Spleen (tissue), 11 donors: Measurements from ENCODE around the gene MYLK3. TPM values are rescaled to one million over a fixed set of nuclear protein-coding genes. Genes with fewer than 3 reads are reported as not detected.

Experiments used
- DNase-seq: peaks from one replicate; pipeline ENCODE4 v3.0.0-alpha.2; 2020
- H3K27ac ChIP-seq, 8 donors: fragments of 200-600 bp; sonication (generic) in 7 of 8; 1 replicate in 4 of 8; 2 replicates in 4 of 8; pipeline versions ENCODE4 v1.5.0 to v1.8.0; 2016 to 2021; ENCODE audit warnings: inconsistent platforms in 4 of 8, mild to moderate bottlenecking in 4 of 8, moderate library complexity in 1 of 8
- H3K27me3 ChIP-seq, 7 donors: fragments of 200-600 bp; sonication (generic) in 6 of 7; replicated peaks in 1 of 7; 1 replicate in 4 of 7; 2 replicates in 3 of 7; pipeline versions ENCODE4 v1.5.0 to v1.8.0; 2016 to 2021; ENCODE audit warnings: inconsistent platforms in 3 of 7, mild to moderate bottlenecking in 1 of 7
- H3K36me3 ChIP-seq, 6 donors: fragments of 200-600 bp; sonication (generic) in 5 of 6; 1 replicate in 4 of 6; 2 replicates in 2 of 6; pipeline versions ENCODE4 v1.5.0 to v1.8.0; 2016 to 2021; ENCODE audit warnings: inconsistent platforms in 2 of 6
- H3K4me1 ChIP-seq, 6 donors: fragments of 200-600 bp; sonication (generic) in 5 of 6; 1 replicate in 3 of 6; 2 replicates in 3 of 6; pipeline versions ENCODE4 v1.5.0 to v1.8.0; 2016 to 2021; ENCODE audit warnings: inconsistent platforms in 3 of 6
- H3K4me3 ChIP-seq, 8 donors: fragments of 200-600 bp; sonication (generic) in 7 of 8; 1 replicate in 4 of 8; 2 replicates in 4 of 8; pipeline versions ENCODE4 v1.5.0 to v1.8.0; 2016 to 2021; ENCODE audit warnings: inconsistent platforms in 4 of 8, mild to moderate bottlenecking in 4 of 8, moderate library complexity in 2 of 8
- H3K9me3 ChIP-seq, 8 donors: fragments of 200-600 bp; sonication (generic) in 7 of 8; 1 replicate in 4 of 8; 2 replicates in 4 of 8; pipeline versions ENCODE4 v1.5.0 to v1.8.0; 2016 to 2021; ENCODE audit warnings: inconsistent platforms in 4 of 8
- POLR2A ChIP-seq, 3 donors: fragments of 450-650 bp; IDR thresholded peaks; one replicate each; pipeline ENCODE4 v1.5.1; 2017; ENCODE audit warnings: antibody characterized with exemption in 3 of 3, mild to moderate bottlenecking in 1 of 3
- POLR2AphosphoS5 ChIP-seq, 3 donors: sonication (generic); formaldehyde crosslinking; IDR thresholded peaks; one replicate each; pipeline ENCODE4 v1.5.1; 2017; ENCODE audit warnings: antibody characterized with exemption in 3 of 3
- WGBS, 5 donors: extraction: QIAGEN DNeasy Blood & Tissue Kit in 3 of 5; methylation state at CpG; one replicate each; pipeline versions ENCODE4 v1.1.5 to v1.1.7; 2013 to 2018; 5-methylcytosine and 5-hydroxymethylcytosine counted together
- intact Hi-C: fragments of 100-400 bp; cut with DNase I; formaldehyde crosslinking; loops from one replicate; pipeline ENCODE4 v1.15.0; 2023; ENCODE audit warnings: low total_unique reads
- polyA plus RNA-seq, 3 donors: library from polyadenylated mRNA; stranded (reverse); fragments of 200-250 nt; gene quantifications; one replicate each; pipeline ENCODE4 v1.2.1, GENCODE V29; 2013
- total RNA-seq, 7 donors: library from RNA; depleted of rRNA in 3 of 7; stranded (reverse); fragments of >200 nt in 3 of 7; fragmentation: NEBNext Ultra II Directional in 4 of 7; extraction: Animal tissue kit (Norgen Biotek cat#: 25700) in 4 of 7; gene quantifications; one replicate each; pipeline versions ENCODE4 v1.1.0 to v1.2.1, GENCODE V29; 2016 to 2021
- TF ChIP-seq, protein P1 (sequence below), 11 experiments: fragments of 200-600 bp in 7 of 11; fragments of 450-650 bp in 4 of 11; sonication (generic) in 4 of 11; IDR thresholded peaks in 8 of 11; conservative IDR thresholded peaks in 3 of 11; 1 replicate in 7 of 11; 2 replicates in 4 of 11; pipeline versions ENCODE4 v1.4.0 to v1.8.0; 2016 to 2021; ENCODE audit warnings: antibody characterized with exemption in 11 of 11, inconsistent platforms in 4 of 11, mild to moderate bottlenecking in 1 of 11
- donor health status: healthy with polysubstance abuse.
- donor health status: DM: no; HTN: no; CAD: no; lungs with moderate emphysema.
- donor health status: DM: no; HTN: no; CAD: no.
- donor health status: Bipolar disorder and iron deficiency.
- donor health status: healthy.
- donor health status: DM: no; HTN: no; CAD: no.
- donor health status: DM: yes; HTN: yes; CAD: no.

The MYLK3 gene
- total and polyA plus RNA-seq, 10 donors: 0.03 to 2.4 (median 0.25) TPM; not detected in 1

DNA sequence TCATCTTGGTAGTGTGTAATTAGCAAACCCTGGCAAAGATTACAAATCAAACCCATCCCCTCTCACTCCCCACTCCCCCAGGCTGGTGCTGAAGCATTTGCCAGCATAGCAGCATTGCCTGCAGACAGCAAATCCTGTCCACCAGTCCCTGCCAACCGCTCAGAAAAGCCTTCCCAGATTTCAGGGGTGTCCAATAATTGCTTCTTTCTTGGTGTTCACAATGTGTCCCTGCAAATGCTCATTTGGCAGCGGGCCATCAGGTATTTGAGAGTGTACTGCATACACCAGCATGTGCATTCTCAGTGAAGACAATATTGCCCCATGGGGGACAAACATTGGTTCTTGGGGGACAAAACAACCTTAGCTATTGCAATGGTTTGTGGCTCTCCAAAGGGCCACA is 30.5 kb downstream of the MYLK3 start:
- Histone ChIP-seq H3K9me3 (no peaks in the 10 kb centered on the region), H3K27me3 (no peaks in the 10 kb centered on the region), H3K27ac (no peak overlapping the region), H3K4me3 (no peak overlapping the region), H3K4me1 (peaks cover 0 to 10% (median 7%) of the 10 kb centered on the region in 6 donors), H3K36me3 (no peaks in the 10 kb centered on the region)
- TF ChIP-seq POLR2AphosphoS5 (IDR thresholded peaks at IDR 0.05) (no peak), POLR2A (IDR thresholded peaks at IDR 0.05) (no peak)
- TF ChIP-seq, protein P1, sequence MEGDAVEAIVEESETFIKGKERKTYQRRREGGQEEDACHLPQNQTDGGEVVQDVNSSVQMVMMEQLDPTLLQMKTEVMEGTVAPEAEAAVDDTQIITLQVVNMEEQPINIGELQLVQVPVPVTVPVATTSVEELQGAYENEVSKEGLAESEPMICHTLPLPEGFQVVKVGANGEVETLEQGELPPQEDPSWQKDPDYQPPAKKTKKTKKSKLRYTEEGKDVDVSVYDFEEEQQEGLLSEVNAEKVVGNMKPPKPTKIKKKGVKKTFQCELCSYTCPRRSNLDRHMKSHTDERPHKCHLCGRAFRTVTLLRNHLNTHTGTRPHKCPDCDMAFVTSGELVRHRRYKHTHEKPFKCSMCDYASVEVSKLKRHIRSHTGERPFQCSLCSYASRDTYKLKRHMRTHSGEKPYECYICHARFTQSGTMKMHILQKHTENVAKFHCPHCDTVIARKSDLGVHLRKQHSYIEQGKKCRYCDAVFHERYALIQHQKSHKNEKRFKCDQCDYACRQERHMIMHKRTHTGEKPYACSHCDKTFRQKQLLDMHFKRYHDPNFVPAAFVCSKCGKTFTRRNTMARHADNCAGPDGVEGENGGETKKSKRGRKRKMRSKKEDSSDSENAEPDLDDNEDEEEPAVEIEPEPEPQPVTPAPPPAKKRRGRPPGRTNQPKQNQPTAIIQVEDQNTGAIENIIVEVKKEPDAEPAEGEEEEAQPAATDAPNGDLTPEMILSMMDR (IDR thresholded peaks at IDR 0.05 in 8 of 11, conservative IDR thresholded peaks at IDR 0.05 in 3 of 11): no peak
- DNase-seq: no peak
- 78 to 90% (median 86%) methylated on average over 2 of the region's 2 CpGs for WGBS, 5 donors
- intact Hi-C loops: no loop called here

DNA sequence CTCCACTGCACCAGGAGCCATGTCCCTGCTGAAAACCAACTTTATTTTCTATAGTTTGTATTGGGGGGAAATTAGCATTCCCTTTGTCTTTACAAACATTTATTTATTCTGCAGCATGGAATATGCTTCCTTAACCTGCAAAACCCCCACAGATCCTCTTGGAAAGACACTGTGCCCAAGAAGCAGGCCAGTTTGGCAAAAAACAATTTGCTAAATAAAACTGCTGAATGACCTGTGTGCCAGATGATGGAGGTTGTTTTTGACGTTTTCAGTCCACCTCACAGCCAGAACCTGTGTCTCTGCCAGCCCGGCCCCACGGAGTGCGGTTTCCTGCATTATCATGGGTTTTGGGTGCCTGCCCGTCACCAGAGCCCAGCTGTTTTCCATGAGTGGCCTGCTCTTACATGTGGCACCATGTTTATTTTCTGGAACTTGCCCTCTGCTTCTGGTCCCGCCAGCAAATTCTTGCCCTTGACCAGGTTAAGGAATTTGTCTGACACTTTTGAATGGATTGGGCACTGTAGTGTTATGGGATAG is 32.3 kb downstream of the MYLK3 start:
- intact Hi-C loops: no loop called here
- no peak for DNase-seq
- WGBS, 5 donors: 39 to 58% (median 50%) methylated on average over 5 to 6 of the region's 6 CpGs
- no peaks in the 10 kb centered on the region for H3K36me3 ChIP-seq
- no peak overlapping the region for H3K27ac ChIP-seq
- no peak overlapping the region for H3K4me3 ChIP-seq
- no peak for TF ChIP-seq POLR2AphosphoS5 (IDR thresholded peaks at IDR 0.05)
- TF ChIP-seq, protein P1 (IDR thresholded peaks at IDR 0.05 in 8 of 11, conservative IDR thresholded peaks at IDR 0.05 in 3 of 11): no peak
- no peak for TF ChIP-seq POLR2A (IDR thresholded peaks at IDR 0.05)
- H3K9me3 ChIP-seq: no peaks in the 10 kb centered on the region
- H3K4me1 ChIP-seq: peaks cover 0 to 28% (median 14%) of the 10 kb centered on the region in 6 donors
- no peaks in the 10 kb centered on the region for H3K27me3 ChIP-seq

DNA sequence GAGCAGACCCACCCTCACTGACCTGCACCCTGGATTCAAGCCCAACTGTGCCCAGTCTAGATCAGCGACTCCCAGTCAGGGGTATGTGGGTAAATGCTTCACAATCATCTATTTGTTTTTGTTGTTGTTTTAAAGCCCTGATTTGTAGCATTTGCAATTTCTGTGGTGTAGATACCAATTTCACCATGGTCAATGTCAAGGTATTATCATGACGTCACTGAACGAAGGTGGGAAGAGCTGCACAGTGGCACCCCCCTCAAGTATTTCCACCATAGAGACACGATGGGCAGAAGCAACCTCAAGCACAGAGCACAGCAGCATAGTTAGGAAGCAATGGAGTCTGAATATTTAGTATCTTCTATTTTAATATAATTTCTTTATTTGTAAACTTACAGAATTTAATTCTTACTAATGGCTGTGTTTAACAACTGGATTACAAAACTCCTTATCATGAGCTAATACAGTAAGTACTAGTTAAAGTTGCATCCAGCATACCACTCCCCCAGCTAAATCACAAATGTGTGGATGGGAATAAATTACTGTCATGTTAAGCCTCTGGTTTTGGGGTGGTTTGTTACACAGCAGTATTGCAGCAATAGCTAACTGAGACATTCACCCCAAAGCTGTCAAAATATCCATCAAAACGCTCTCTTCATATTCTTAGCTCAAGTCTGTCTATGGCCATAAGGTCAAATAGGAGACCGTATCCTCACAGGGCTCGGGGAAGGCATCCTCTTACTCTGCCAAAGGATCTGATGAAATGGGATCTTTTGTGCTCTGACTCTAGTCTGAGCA is 33.1 kb downstream of the MYLK3 start:
- DNase-seq: no peak
- no peak overlapping the region for H3K4me3 ChIP-seq
- H3K9me3 ChIP-seq: no peaks in the 10 kb centered on the region
- peaks cover 0 to 31% (median 14%) of the 10 kb centered on the region in 6 donors for H3K4me1 ChIP-seq
- H3K27ac ChIP-seq: no peak overlapping the region
- intact Hi-C loops: no loop called here
- H3K27me3 ChIP-seq: no peaks in the 10 kb centered on the region
- TF ChIP-seq POLR2AphosphoS5 (IDR thresholded peaks at IDR 0.05) (no peak), POLR2A (IDR thresholded peaks at IDR 0.05) (no peak)
- TF ChIP-seq, protein P1 (IDR thresholded peaks at IDR 0.05 in 8 of 11, conservative IDR thresholded peaks at IDR 0.05 in 3 of 11): no peak
- H3K36me3 ChIP-seq: no peaks in the 10 kb centered on the region
- WGBS, 5 donors: 89 to 94% (median 91%) methylated on average over 7 of the region's 7 CpGs

DNA sequence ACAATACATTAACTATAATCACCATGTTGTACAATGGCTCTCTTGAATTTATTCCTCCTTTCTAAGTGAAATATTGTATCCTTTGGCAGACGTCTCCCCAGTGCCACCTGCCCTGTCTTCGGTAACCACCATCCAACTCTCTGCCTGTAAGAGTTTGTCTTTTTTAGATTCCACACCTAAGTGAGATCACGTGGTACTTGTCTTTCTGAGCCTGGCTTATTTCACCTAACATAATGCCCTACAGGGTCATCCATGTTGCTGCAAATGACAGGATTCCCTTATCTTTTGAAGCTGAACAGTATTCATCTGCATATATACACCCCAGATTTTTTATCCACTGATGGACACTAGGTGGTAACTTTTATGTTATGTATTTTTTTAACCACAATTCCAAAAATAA is 34.5 kb downstream of the MYLK3 start:
- TF ChIP-seq, protein P1 (IDR thresholded peaks at IDR 0.05 in 8 of 11, conservative IDR thresholded peaks at IDR 0.05 in 3 of 11): no peak
- Histone ChIP-seq H3K9me3 (no peaks in the 10 kb centered on the region), H3K27me3 (no peaks in the 10 kb centered on the region), H3K4me1 (peaks cover 0 to 31% (median 14%) of the 10 kb centered on the region in 6 donors), H3K27ac (no peak overlapping the region), H3K36me3 (no peaks in the 10 kb centered on the region), H3K4me3 (no peak overlapping the region)
- no peak for DNase-seq
- intact Hi-C loops: no loop called here
- 67 to 81% (median 74%) methylated on average over 3 of the region's 3 CpGs for WGBS, 5 donors
